Stromal cell of bone marrow (primary cell): Measurements from ENCODE around the gene WNT5B.
"Not testable (repeated sequence)": the region's sequence is repeated elsewhere in the genome, so short reads cannot be mapped to it uniquely, and the experiment has no call there.

Experiments
- DNase-seq: peaks from one replicate; pipeline ENCODE4 v3.0.0-alpha.2; 2012; ENCODE audit warnings: low read depth

WNT5B gene

GRCh38 chr12:1691123-1692007 lies 62.3 kb downstream of the WNT5B start:
- no peak for DNase-seq

DNA sequence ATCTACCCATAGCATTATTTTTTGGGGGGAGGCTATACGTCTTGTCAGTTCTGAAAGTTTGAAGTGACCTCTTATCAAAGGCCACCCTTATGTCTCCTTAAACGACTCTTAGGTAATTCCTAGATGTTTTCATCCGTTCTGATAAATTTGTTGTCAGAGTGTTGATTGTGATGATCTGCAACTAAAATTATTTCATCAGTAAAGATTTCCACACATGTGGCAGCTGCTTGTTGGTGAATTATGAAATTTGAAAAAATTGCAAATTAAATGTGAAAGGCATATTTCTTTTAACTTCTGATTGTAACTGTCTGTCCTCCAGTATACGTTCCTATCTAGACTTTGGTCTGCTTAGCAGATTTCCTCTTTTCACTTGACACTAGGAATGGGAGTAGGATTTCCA lies 63.2 kb downstream of the WNT5B start:
- DNase-seq = no peak

DNA sequence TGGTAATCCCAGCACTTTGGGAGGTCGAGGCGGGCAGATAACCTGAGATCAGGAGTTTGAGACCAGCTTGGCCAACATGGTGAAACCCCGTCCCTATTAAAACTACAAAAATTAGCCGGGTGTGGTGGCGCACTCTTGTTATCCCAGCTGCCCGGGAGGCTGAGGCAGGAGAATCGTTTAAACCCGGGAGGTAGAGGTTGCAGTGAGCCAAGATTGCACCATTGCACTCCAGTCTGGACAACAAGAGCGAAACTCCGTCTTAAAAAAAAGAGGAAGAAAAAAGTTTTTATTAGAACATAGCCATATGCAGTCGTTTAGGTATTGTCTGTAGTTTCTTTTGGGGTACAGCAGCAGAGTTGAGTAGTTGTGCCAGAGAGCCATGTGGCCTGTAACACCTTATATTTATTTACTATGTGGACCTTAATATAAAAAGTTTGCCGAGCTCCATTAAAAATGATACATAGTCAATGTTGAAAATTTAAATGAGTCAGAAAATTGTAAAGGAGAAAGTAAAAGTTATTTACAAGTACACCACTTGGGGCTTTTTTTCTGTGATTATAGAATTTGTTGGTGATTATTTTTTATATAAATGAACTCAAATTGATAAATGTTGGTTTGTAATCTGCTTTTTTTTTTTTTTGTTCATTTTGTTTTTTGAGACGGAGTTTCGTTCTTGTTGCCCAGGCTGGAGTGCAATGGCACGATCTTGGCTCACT lies 64.0 kb downstream of the WNT5B start:
- no peak for DNase-seq

- DNase-seq = not testable (repeated sequence)
Observed at GRCh38 chr12:1695097-1695496, 66.1 kb downstream of the WNT5B start.

- DNase-seq = no peak
Observed at GRCh38 chr12:1695886-1696670, 67.0 kb downstream of the WNT5B start.

GRCh38 chr12:1696800-1697199 lies 67.8 kb downstream of the WNT5B start:
- DNase-seq = no peak
